K562 (cell line): ENCODE data around the gene COG2. TPM values are rescaled to one million over a fixed set of nuclear protein-coding genes. Genes with fewer than 3 reads are reported as not detected.

Source experiments
- ATAC-seq: fragments of 200-7000 bp; cut with Tn5 transposase; 3 replicates; pipeline ENCODE4 v1.9.1; 2020; ENCODE audit warnings: moderate library complexity
- BruUV-seq: library from RNA; stranded (reverse); fragments of 400-500 nt; replicated peaks from 2 replicates; lab custom pipeline; 2021; lab: Mats Ljungman, UMichigan
- CTCF ChIA-PET: fragments of 300-600 bp; formaldehyde crosslinking; extraction: SDS; loops from one replicate; lab custom pipeline; 2021; ENCODE audit warnings: low intra/inter-chr PET ratio; lab: Yijun Ruan, JAX
- POLR2A ChIA-PET: fragments of 300-600, 350-650 bp; sonication (Branson Sonifier 250); formaldehyde crosslinking; extraction: SDS; loops from one replicate; lab custom pipeline; 2021; ENCODE audit warnings: antibody characterized with exemption, inconsistent platforms; lab: Yijun Ruan, JAX
- DNase-seq, 4 experiments: peaks; one replicate each; pipeline versions ENCODE4 v3.0.0 to v3.0.0-alpha.2; 2011 to 2018; ENCODE audit warnings: low spot score in 3 of 4, mixed read lengths in 3 of 4; ENCODE audit errors: extremely low read depth in 1 of 4
- FAIRE-seq: peaks from 2 replicates; lab custom pipeline; 2011; peaks lifted over from hg19 to GRCh38; lab: Jason Lieb, UNC
- H2AFZ ChIP-seq: 2 replicates; pipeline ENCODE4 v1.6.0; 2011; ENCODE audit warnings: low read depth, low read length, control low read depth, inconsistent platforms
- H3K27ac ChIP-seq: fragments of 200-600 bp; 3 replicates; pipeline ENCODE4 v1.8.0; 2011; ENCODE audit warnings: low read depth, mild to moderate bottlenecking, control low read depth, inconsistent platforms, low read length, moderate library complexity, mixed read lengths; ENCODE audit errors: extremely low read depth
- H3K27me3 ChIP-seq, 2 experiments: fragments of 300-600 bp in 1 of 2; 2 replicates in 1 of 2; 3 replicates in 1 of 2; pipeline versions ENCODE4 v1.6.0 to v1.8.0; 2011; ENCODE audit warnings: inconsistent platforms in 2 of 2, low read length in 2 of 2, mild to moderate bottlenecking in 1 of 2, mixed read lengths in 1 of 2, moderate library complexity in 1 of 2; ENCODE audit not compliant: control insufficient read depth in 2 of 2, insufficient read depth in 2 of 2
- H3K36me3 ChIP-seq: fragments of 300-600 bp; 3 replicates; pipeline ENCODE4 v1.8.0; 2011; ENCODE audit warnings: mild to moderate bottlenecking, low read length, inconsistent platforms; ENCODE audit not compliant: control insufficient read depth, insufficient read depth
- H3K4me1 ChIP-seq, 2 experiments: fragments of 200-600 bp in 1 of 2; replicated peaks in 1 of 2; 2 replicates in 1 of 2; 3 replicates in 1 of 2; pipeline versions ENCODE4 v1.5.1 to v1.8.0; 2011; ENCODE audit warnings: inconsistent platforms in 2 of 2, low read length in 2 of 2, mild to moderate bottlenecking in 1 of 2, mixed read lengths in 1 of 2, moderate library complexity in 1 of 2; ENCODE audit not compliant: control insufficient read depth in 2 of 2, insufficient read depth in 2 of 2
- H3K4me2 ChIP-seq: 2 replicates; pipeline ENCODE4 v1.6.1; 2011; ENCODE audit warnings: low read length, control low read depth, inconsistent platforms, mixed read lengths; ENCODE audit not compliant: insufficient read depth
- H3K4me3 ChIP-seq: fragments of 200-600 bp; sonication (generic), shearing (Covaris generic); 2 replicates; pipeline ENCODE4 v1.5.1; 2016; ENCODE audit warnings: control low read depth, inconsistent platforms
- H3K79me2 ChIP-seq: fragments of 200-600 bp; 3 replicates; pipeline ENCODE4 v1.8.0; 2011; ENCODE audit warnings: low read length, inconsistent platforms; ENCODE audit not compliant: control insufficient read depth, insufficient read depth
- H3K9ac ChIP-seq, 2 experiments: 2 replicates each; pipeline versions ENCODE4 v1.6.0 to v1.6.1; 2011; ENCODE audit warnings: low read depth in 2 of 2, low read length in 2 of 2, control low read depth in 1 of 2, inconsistent platforms in 1 of 2, mild to moderate bottlenecking in 1 of 2, mixed read lengths in 1 of 2; ENCODE audit not compliant: insufficient read depth in 1 of 2
- H3K9me1 ChIP-seq: one replicate; pipeline ENCODE4 v1.6.0; 2011; ENCODE audit warnings: inconsistent platforms, mild to moderate bottlenecking, low read length, moderate library complexity; ENCODE audit not compliant: control insufficient read depth, insufficient read depth
- H3K9me3 ChIP-seq: replicated peaks from 2 replicates; pipeline ENCODE4 v1.5.1; 2011; ENCODE audit warnings: low read depth, low read length, inconsistent platforms; ENCODE audit not compliant: control insufficient read depth, insufficient read depth
- H4K20me1 ChIP-seq: replicated peaks from 2 replicates; pipeline ENCODE4 v1.6.1; 2011; ENCODE audit warnings: low read length, inconsistent platforms, mixed read lengths; ENCODE audit not compliant: control insufficient read depth, insufficient read depth
- ARNT ChIP-seq, 2 experiments: fragments of 450-650 bp; IDR thresholded peaks; 2 replicates each; pipeline ENCODE4 v1.6.1; 2016; ENCODE audit warnings: mild to moderate bottlenecking in 1 of 2
- BMI1 ChIP-seq: fragments of 150-350 bp; IDR thresholded peaks from 2 replicates; pipeline ENCODE4 v1.6.1; 2014; ENCODE audit warnings: low read length
- GABPA ChIP-seq: fragments of 200-800 bp; sonication (Bioruptor generic); conservative IDR thresholded peaks from 2 replicates; pipeline ENCODE4 v1.6.1; 2016; ENCODE audit warnings: low read depth, missing genetic modification characterization, missing compliant biosample characterization
- GATAD2A ChIP-seq: fragments of 450-650 bp; IDR thresholded peaks from 2 replicates; pipeline ENCODE4 v1.6.1; 2017
- HEY1 ChIP-seq: fragments of 250-450 bp; sonication (Bioruptor Pico); IDR thresholded peaks from 2 replicates; pipeline ENCODE4 v1.5.0; 2020; ENCODE audit warnings: mild to moderate bottlenecking, moderate library complexity, borderline replicate concordance
- HNRNPLL ChIP-seq: fragments of 200-400 bp; formaldehyde crosslinking; IDR thresholded peaks from 2 replicates; pipeline ENCODE4 v1.6.1; 2017; ENCODE audit warnings: low read length, low read depth, mild to moderate bottlenecking; ENCODE audit not compliant: poor library complexity, severe bottlenecking
- MEF2D ChIP-seq: conservative IDR thresholded peaks from 2 replicates; pipeline ENCODE4 v1.6.1; 2016; ENCODE audit warnings: low read depth, missing genetic modification characterization, missing compliant biosample characterization
- WGBS: fragments of 100-300 bp; shearing (Covaris generic); methylation state at CpG from one replicate; pipeline ENCODE4 v1.1.6; 2016; ENCODE audit warnings: low coverage, mixed read lengths; ENCODE audit not compliant: insufficient coverage; ENCODE audit errors: missing lambda C conversion rate; 5-methylcytosine and 5-hydroxymethylcytosine counted together
- in situ Hi-C: fragments of 300-500 bp; cut with MboI; formaldehyde crosslinking; loops from 4 replicates; pipeline ENCODE4 v1.15.0; 2018; ENCODE audit warnings: inconsistent platforms, mixed read lengths
- intact Hi-C: fragments of 100-400 bp; cut with micrococcal nuclease; formaldehyde crosslinking; loops from 2 replicates; pipeline ENCODE4 v1.14.2; 2022
- polyA plus RNA-seq, 8 experiments: library from polyadenylated mRNA; depleted of rRNA in 4 of 8; stranded (reverse) in 5 of 8; unstranded in 3 of 8; fragments of >200 nt; fragmentation: Nextera tagmentation in 2 of 8; fragmentation: Illumina TruSeq in 1 of 8; extraction: Ambion mirVana in 2 of 8; extraction: Trizol in 1 of 8; gene quantifications; 2 replicates each; pipeline versions ENCODE4 v1.2.1 to v1.2.3, GENCODE V29; 2011 to 2014; ENCODE audit warnings: inconsistent platforms in 1 of 8, missing spikeins in 1 of 8
- total RNA-seq, 7 experiments: library from RNA; depleted of rRNA in 6 of 7; stranded (reverse); fragments of >200 nt in 6 of 7; fragmentation: Illumina TruSeq in 2 of 7; extraction: Trizol in 2 of 7; gene quantifications; 2 replicates each; pipeline versions ENCODE4 v1.2.1 to v1.2.3, GENCODE V29; 2011 to 2021; ENCODE audit warnings: low replicate concordance in 1 of 7
- TF ChIP-seq, protein P1 (sequence below), 2 experiments: fragments of 450-650 bp; IDR thresholded peaks; 2 replicates each; pipeline ENCODE4 v1.6.1; 2018; ENCODE audit warnings: mild to moderate bottlenecking in 2 of 2, low read depth in 1 of 2; ENCODE audit not compliant: partially characterized antibody in 2 of 2

COG2 gene
- total and polyA plus RNA-seq, 9 of the 15 experiments (the other 6 are each of a cell fraction or from before 2014, with no cell fraction given), result 22.0 to 51.7 (median 33.3) TPM

DNA sequence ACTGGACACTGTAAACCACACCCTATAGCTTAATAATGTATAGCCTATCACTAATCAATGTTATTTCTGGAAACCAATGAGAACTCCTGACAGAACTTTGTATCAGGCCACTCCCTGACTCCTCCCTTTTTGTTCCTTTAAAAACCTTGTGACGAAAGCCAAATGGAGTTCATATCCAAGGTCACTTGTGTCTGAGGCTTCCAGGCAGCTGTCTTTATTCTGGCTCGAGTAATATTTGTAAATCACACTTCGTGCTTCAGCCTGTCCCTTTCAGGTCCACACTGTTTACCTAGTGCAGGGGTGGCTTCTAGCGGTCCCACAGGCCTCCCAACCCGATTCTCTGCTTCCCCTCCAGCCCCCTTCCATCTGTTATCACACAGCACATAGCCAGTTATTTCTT is 88.7 kb downstream of the COG2 start:
- Histone ChIP-seq H3K79me2 (no peaks in the 10 kb centered on the region), H3K9ac (no peak overlapping the region), H3K27me3 (peaks cover 17 to 46% of the 10 kb centered on the region in 2 experiments), H4K20me1 (no peaks in the 10 kb centered on the region), H2AFZ (no peak overlapping the region), H3K4me3 (no peak overlapping the region), H3K4me1 (no peaks in the 10 kb centered on the region), H3K4me2 (no peak overlapping the region), H3K36me3 (no peaks in the 10 kb centered on the region), H3K27ac (no peak overlapping the region), H3K9me3 (no peaks in the 10 kb centered on the region), H3K9me1 (no peaks in the 10 kb centered on the region)
- POLR2A ChIA-PET, result no interaction called here
- intact Hi-C loops (no loop called here), in situ Hi-C loops (no loop called here)
- CTCF ChIA-PET, result no interaction called here
- no TSS peak for BruUV-seq
- DNase-seq, result no peak
- WGBS, result under 1% methylated on average over 5 of the region's 5 CpGs
- no peak for ATAC-seq
- no peak for FAIRE-seq
- no peak for TF ChIP-seq GATAD2A
- TF ChIP-seq, protein P1, sequence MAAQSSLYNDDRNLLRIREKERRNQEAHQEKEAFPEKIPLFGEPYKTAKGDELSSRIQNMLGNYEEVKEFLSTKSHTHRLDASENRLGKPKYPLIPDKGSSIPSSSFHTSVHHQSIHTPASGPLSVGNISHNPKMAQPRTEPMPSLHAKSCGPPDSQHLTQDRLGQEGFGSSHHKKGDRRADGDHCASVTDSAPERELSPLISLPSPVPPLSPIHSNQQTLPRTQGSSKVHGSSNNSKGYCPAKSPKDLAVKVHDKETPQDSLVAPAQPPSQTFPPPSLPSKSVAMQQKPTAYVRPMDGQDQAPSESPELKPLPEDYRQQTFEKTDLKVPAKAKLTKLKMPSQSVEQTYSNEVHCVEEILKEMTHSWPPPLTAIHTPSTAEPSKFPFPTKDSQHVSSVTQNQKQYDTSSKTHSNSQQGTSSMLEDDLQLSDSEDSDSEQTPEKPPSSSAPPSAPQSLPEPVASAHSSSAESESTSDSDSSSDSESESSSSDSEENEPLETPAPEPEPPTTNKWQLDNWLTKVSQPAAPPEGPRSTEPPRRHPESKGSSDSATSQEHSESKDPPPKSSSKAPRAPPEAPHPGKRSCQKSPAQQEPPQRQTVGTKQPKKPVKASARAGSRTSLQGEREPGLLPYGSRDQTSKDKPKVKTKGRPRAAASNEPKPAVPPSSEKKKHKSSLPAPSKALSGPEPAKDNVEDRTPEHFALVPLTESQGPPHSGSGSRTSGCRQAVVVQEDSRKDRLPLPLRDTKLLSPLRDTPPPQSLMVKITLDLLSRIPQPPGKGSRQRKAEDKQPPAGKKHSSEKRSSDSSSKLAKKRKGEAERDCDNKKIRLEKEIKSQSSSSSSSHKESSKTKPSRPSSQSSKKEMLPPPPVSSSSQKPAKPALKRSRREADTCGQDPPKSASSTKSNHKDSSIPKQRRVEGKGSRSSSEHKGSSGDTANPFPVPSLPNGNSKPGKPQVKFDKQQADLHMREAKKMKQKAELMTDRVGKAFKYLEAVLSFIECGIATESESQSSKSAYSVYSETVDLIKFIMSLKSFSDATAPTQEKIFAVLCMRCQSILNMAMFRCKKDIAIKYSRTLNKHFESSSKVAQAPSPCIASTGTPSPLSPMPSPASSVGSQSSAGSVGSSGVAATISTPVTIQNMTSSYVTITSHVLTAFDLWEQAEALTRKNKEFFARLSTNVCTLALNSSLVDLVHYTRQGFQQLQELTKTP (IDR thresholded peaks at IDR 0.05; ENCODE audit: low read depth in 1 of 2, partially characterized antibody in 2 of 2), result no peak
- TF ChIP-seq HEY1 (CRISPR knock-in tag), result no peak
- no peak for TF ChIP-seq GABPA (tag)
- TF ChIP-seq MEF2D (tag), result no peak
- no peak for TF ChIP-seq ARNT (IDR thresholded peaks at IDR 0.05)
- TF ChIP-seq HNRNPLL, result no peak
- TF ChIP-seq BMI1, result no peak
